Parathyroid adenoma (tissue), 2 donors: ENCODE results near the gene ZNF263.
"Not testable (repeated sequence)": the region's sequence is repeated elsewhere in the genome, so short reads cannot be mapped to it uniquely, and the experiment has no call there.

ENCODE experiments used
- H2AFZ ChIP-seq: fragments of 300-600 bp; sonication (generic); one replicate; pipeline ENCODE4 v1.7.0; 2017; ENCODE audit warnings: antibody characterized with exemption, mild to moderate bottlenecking
- H3K27ac ChIP-seq: fragments of 300-600 bp; sonication (generic); one replicate; pipeline ENCODE4 v1.7.0; 2017
- H3K27me3 ChIP-seq: fragments of 300-600 bp; sonication (generic); one replicate; pipeline ENCODE4 v1.7.0; 2017; ENCODE audit warnings: low read length; ENCODE audit not compliant: control insufficient read depth, insufficient read depth
- H3K36me3 ChIP-seq: fragments of 300-600 bp; sonication (generic); one replicate; pipeline ENCODE4 v1.7.0; 2017; ENCODE audit warnings: low read length; ENCODE audit not compliant: control insufficient read depth, insufficient read depth
- H3K4me1 ChIP-seq: fragments of 300-600 bp; sonication (generic); one replicate; pipeline ENCODE4 v1.7.0; 2017; ENCODE audit warnings: control low read depth
- H3K4me2 ChIP-seq: fragments of 300-600 bp; sonication (generic); one replicate; pipeline ENCODE4 v1.7.0; 2017; ENCODE audit warnings: low read length
- H3K4me3 ChIP-seq: fragments of 300-600 bp; sonication (generic); one replicate; pipeline ENCODE4 v1.7.0; 2017; ENCODE audit warnings: low read depth, low read length
- H3K79me2 ChIP-seq: fragments of 300-600 bp; sonication (generic); one replicate; pipeline ENCODE4 v1.7.0; 2017; ENCODE audit warnings: control low read depth
- H3K9ac ChIP-seq: fragments of 300-600 bp; sonication (generic); one replicate; pipeline ENCODE4 v1.7.0; 2017; ENCODE audit warnings: mild to moderate bottlenecking
- H3K9me3 ChIP-seq: fragments of 300-600 bp; sonication (generic); one replicate; pipeline ENCODE4 v1.7.0; 2017; ENCODE audit warnings: low read length; ENCODE audit not compliant: control insufficient read depth
- CTCF ChIP-seq: fragments of 300-600 bp; sonication (generic); IDR thresholded peaks from one replicate; pipeline ENCODE4 v1.7.0; 2017; ENCODE audit warnings: antibody characterized with exemption, mild to moderate bottlenecking
- donor health status: primary hyperparathyroidism.

The ZNF263 gene

GRCh38 chr16:3264137-3265036 is 18.9 kb upstream of the ZNF263 start:
- H3K27me3 ChIP-seq = no peaks in the 10 kb centered on the region
- peak overlapping the region; percentile 65 for H3K9ac ChIP-seq
- peak overlapping the region; percentile 94 for H3K4me3 ChIP-seq
- TF ChIP-seq CTCF = peak; percentile 29
- peak overlapping the region; percentile 98 for H3K4me2 ChIP-seq
- H3K27ac ChIP-seq = peak overlapping the region; percentile 96
- H3K79me2 ChIP-seq = peaks cover 4% of the 10 kb centered on the region
- H3K36me3 ChIP-seq = no peaks in the 10 kb centered on the region
- no peaks in the 10 kb centered on the region for H3K9me3 ChIP-seq
- H2AFZ ChIP-seq = peak overlapping the region; percentile 81
- no peaks in the 10 kb centered on the region for H3K4me1 ChIP-seq

- no peak overlapping the region for H3K27ac ChIP-seq
Observed at GRCh38 chr16:3266873-3267537, 16.3 kb upstream of the ZNF263 start.

GRCh38 chr16:3268294-3268693 is 15.0 kb upstream of the ZNF263 start:
- Histone ChIP-seq H3K79me2 (peaks cover 4% of the 10 kb centered on the region), H3K4me2 (no peak overlapping the region), H3K9ac (no peak overlapping the region), H3K27me3 (no peaks in the 10 kb centered on the region), H3K9me3 (no peaks in the 10 kb centered on the region), H2AFZ (no peak overlapping the region), H3K27ac (no peak overlapping the region), H3K4me1 (no peaks in the 10 kb centered on the region), H3K4me3 (no peak overlapping the region), H3K36me3 (no peaks in the 10 kb centered on the region)
- no peak for TF ChIP-seq CTCF

More at GRCh38 chr16:3266873-3267537, 16.3 kb upstream of the ZNF263 start:
- peak; percentile 64 for TF ChIP-seq CTCF
- Histone ChIP-seq H3K36me3 (no peaks in the 10 kb centered on the region), H3K4me1 (no peaks in the 10 kb centered on the region), H3K9me3 (no peaks in the 10 kb centered on the region), H3K4me2 (no peak overlapping the region), H3K27me3 (no peaks in the 10 kb centered on the region), H2AFZ (peak overlapping the region; percentile 55), H3K9ac (no peak overlapping the region), H3K79me2 (peaks cover 4% of the 10 kb centered on the region), H3K4me3 (no peak overlapping the region)

GRCh38 chr16:3270718-3271117 is 12.6 kb upstream of the ZNF263 start:
- H3K9ac ChIP-seq, H3K4me3 ChIP-seq, H2AFZ ChIP-seq, H3K27me3 ChIP-seq, H3K79me2 ChIP-seq, H3K9me3 ChIP-seq, H3K4me1 ChIP-seq, H3K27ac ChIP-seq, H3K4me2 ChIP-seq, H3K36me3 ChIP-seq: not testable (repeated sequence)

GRCh38 chr16:3271281-3271680 is 12.0 kb upstream of the ZNF263 start:
- H3K79me2 ChIP-seq, H3K36me3 ChIP-seq, H3K9me3 ChIP-seq: not testable (repeated sequence)

More at GRCh38 chr16:3271281-3271680, 12.0 kb upstream of the ZNF263 start:
- H3K4me1 ChIP-seq, H3K27me3 ChIP-seq, H3K4me3 ChIP-seq, H3K9ac ChIP-seq, H3K4me2 ChIP-seq, H2AFZ ChIP-seq, H3K27ac ChIP-seq: not testable (repeated sequence)
